ENCODE results near the gene FRMD8.

FRMD8 gene

DNA sequence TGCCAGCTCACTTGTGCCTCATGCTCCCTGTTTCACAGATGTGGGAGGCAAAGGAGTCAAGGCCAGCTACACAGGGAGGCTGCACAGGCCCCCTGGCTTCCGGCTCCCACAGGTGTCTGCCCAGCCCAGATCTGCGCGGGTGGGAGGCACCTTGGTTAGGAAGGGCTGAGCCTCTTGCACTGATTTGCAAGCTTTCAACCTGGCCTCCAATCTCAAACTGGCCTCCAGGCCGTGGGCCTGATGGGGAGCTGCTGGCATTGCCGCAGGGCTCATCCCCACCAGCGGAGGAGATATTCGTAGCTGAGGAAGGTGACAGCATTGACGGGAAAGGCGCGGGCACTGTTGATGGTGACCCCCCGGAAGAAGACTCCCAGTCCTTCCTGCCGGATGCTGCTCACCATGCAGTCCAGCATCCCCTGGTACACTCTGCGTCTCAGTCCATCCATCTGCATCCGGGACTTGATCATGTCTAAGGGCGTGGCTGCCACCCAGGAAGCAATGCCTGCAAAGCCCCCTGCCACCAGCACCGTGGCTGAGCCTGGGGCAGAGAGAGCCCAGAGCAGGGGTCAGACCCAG is 10.2 kb upstream of the FRMD8 start:
- no peak for DNase-seq

DNA sequence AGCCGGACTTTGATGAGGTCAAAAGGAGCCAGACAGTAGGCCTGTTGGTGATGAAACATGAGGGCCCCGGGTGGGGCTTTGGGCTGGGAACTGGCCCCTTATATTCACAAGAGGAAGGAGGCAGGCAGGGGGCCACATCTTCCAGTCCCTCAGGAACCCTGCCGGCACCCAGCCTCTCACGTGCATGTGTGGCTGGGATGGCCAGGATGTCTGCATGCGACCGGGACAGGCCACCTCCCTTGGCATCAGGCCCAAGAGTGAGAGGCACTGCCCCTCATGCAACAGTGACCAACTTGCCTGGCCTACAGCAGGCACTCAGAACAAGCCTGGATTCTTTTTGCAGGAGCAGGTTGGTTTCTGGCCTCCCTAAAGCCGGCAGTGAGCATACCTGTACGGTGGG is 9.4 kb upstream of the FRMD8 start:
- DNase-seq, result no peak

DNA sequence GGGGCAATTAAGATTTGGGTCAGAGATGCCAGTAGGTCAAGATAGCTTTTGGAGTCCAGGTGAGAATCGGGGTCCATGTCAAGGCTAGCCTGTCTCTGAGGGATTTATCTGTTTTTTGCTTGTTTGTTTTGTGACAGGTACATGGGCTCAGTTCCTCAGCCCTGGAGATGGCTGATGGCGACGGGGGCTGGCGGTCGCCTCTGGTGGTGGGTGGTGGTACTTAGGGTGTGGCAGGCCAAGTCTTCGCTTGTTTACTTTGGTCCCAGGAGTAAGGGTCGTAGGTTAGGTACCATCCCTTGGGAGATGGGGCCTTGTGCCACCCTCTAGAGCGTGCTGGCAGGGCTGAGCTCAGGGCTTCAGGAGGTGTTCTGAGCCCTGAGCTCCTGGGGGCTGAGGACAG is 8.7 kb upstream of the FRMD8 start:
- no peak for DNase-seq

DNA sequence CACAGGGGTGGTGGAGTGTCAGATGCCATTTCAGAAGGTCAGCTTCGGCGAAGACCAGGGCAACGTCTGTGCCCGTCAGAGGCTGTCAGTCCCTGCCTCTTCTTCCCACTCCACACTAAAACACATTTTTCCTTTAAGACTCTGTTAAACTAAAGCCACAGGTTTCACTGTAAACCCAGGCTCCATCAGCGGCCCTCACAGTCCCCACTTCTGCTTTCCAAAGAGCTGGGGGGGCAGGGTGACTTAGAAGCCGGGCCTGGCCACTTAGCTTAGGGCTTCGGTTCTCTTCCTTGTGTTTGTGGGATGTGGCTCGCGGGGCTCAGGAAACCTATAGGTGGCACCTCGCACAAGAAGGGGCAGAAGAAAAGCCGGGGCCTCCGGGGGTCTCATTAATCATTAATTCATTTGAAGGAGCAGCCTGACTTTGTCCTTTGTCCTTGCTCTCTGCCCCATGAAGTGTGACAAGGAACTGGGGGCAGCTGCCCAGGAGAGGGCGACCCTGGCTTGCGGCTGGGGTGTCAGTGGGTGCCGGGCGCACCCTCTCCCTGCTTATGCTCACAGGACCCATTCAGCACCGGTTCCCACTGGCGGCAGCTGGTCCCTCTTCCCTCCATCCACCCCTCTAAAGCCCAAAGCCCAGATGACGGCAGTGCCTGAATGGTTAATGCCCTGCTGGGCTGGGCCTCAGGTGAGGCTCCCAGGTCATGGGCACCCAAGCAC is 8.1 kb upstream of the FRMD8 start:
- no peak for DNase-seq

DNA sequence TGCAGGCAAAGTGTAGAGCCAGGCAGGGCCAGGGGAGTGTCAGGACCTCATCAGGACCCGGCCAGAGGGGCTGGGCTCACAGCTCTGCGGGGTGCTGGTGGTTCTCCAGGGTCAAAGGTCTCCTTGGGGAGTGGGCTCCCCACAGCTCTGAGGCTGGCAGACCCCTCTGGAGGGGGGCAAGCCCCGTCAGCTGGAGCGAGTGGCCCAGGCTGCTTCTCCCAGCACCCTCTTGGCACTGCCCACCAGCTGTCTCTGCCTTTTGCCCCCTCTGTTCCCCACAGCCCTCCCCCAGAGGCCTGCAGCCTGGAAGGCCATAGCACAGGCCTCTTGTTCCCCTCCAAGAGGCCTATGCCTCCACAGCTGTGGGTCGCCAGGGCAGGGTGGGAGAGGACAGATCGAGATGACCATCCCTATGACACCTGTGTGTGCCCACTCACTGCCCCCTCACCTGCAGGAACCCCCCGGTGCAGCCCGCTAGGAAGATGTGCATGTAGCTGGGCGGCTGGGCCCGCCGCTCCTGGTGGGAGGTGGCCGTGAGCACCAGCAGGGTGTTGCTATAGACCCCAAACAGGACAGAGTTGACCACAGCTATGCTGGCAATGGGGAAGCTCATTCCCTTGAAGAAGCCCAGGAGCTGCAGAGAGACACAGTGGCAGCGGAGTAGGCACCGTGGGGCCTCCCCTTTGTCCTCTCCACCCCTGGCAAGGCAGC is 7.4 kb upstream of the FRMD8 start:
- DNase-seq, result no peak

DNA sequence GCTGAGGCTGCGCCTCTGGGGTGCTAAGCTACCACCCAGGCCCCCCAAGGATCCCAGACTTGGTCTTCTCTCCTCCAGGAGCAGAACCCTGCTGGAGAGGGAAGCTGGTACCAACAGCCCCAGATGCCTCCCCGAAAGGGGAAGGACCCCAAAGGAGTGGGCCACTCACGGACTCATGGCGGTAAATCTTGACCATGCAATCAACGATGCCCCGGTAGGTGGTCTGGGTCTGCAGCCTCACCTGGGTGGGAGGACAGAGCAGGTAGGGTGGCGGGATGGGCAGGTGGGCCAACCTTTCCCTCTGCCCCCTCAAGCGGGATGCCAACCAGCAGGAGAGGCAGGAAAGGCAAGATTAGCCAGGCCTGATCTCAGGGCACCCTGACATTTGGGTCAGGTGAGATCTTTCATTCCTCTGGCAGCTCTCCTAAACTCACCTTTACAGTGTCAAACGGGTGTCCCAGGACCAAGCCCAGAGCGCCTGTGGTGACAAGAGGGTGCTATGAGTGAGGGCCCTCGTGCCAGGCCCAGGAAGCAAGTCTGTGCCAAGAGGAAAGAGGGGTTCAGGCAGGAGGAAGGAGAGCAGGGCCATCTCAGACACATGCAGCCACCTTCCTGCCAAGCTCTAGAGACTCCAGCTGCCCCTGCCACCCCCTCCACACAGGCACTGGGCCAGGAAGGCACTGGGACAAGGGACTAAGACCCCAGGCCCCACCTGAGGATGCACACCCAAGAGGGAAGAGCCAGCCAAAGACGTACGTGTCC is 6.6 kb upstream of the FRMD8 start:
- DNase-seq, result no peak

DNA sequence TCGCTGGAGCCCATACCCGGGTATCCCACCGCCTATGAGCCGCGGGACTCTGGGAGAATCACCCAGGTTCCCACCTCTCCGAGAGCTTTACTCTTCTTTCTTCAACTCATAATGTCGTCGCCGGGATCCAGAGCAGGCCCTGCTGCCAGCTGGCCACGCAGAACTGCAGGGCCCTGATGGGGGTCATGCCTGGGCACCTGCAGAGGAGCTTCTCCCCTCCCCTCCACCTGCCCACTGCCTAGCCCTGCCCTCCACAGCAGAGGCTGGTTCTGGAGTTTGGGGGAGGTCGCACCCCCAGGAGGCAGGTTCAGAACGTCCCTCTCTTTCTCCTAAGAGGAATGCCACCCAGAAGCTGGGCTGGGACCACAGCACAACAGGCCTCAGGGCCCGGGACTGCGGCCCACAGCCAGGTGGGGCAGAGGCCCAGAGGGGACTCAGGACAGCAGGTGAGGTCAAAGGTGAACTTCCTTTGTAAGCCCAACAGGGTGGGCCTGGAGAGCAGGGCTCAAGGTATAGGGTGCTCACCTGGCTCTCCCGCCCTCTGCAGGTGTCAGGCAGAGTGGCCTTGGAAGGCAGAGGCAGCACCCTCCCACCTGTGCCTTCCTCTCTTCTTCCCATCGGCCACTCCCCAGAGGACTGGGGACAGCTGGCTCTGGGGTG is 5.8 kb upstream of the FRMD8 start:
- DNase-seq, result no peak

DNA sequence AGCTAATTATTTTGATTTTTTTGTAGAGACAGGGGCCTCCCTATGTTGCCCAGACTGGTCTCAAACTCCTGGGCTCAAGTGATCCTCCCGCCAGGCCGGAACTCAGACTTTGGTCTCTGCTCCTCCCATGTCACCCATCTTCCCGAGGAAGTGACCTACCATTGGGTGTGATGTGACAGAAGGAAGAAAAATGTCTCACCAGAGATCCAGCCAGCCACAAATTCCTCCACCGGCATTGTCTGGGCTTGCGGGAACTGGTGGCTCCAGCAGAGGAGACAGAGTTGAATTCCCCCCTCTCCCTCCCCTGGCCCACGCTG is 4.8 kb upstream of the FRMD8 start:
- no peak for DNase-seq

DNA sequence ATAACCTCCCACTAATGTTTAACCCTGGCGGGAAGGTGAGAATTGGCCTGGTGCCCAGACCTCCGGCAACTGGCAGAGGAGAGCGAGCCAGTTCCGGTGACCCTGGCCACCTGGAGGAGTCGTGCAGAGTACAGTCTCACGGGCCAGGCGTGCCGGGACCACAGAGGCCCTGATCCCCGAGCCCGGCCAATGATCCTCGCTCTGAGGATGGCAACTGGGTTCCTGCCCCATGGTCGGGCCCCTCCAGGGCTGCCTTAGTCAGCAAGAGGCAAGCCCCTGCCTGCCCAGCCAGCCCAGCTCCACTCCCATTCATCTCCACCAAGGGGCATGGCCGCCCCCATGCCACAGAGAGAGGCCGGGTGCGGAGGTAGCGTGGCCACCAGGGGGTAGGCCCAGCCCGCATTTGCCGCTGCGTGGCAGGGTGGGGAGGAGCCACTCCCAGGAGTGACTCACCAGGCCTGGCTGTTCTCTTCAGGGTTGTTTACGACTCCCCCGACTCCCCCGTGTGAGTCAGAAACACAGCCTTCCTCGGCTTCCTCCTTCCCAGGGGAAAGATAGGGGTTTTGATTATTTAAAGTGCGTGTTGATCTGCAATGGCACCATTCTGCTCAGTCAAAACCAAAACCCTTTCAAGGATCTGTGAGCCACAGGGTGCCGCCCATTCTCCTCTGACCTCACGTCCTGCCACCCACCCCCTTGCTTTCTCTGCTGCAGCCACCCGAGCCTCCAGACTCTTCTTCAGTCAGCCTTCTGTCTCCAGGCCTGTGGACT is 4.2 kb upstream of the FRMD8 start, which contains the start of gene SLC25A45:
Gene SLC25A45 (minus strand): TSS at position 614 of the 771 bp plus-strand sequence. CDS start 695 bp downstream, outside the sequence.
- peak; percentile 78 for DNase-seq

DNA sequence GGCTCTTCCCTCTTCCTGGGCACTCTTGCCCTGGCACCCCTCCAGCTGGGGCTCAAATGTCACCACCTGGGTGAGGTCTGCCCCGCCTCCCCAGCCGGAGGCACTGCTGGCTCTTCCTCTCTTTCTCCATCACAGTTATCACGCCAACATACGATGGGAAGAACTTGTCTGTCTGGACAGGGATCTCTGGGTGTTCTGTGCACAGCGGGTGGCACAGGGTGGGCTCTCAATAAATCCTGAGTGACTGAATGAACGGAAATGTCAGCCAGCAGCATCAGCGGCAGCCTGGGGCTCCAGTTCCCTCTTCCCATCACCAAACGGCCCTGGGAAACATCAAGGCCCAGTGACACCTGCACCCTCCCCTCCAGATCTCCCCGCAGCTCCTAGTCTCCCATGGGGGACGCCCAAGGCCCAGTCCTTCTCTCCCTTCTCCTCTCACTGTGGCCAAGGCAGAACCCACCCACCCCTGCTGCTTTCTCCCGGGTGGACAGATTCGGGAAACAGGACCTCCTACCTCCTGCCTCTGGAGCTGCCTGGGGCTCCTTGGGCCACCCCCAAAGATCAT is 3.6 kb upstream of the FRMD8 start:
- peak; percentile 72 for DNase-seq

DNA sequence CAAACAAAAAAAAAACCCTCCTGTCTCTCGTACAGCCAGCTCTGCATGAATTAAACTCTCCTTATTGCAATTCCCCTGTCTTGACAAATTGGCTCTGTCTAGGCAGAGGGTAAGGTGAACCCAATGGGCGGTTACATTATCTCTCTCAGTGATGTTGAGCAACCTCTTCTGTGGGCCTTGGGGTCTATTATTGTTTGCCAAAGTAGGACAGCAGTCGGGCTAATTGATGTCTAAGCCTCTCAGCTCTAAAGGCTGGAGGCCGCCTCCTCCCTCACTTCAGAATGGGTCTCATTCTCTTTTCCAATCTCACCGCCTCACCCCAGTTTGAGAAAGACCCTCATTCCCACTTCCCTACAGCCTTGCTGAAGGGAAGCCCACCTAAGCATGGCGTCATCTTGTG is 2.7 kb upstream of the FRMD8 start:
- no peak for DNase-seq

DNA sequence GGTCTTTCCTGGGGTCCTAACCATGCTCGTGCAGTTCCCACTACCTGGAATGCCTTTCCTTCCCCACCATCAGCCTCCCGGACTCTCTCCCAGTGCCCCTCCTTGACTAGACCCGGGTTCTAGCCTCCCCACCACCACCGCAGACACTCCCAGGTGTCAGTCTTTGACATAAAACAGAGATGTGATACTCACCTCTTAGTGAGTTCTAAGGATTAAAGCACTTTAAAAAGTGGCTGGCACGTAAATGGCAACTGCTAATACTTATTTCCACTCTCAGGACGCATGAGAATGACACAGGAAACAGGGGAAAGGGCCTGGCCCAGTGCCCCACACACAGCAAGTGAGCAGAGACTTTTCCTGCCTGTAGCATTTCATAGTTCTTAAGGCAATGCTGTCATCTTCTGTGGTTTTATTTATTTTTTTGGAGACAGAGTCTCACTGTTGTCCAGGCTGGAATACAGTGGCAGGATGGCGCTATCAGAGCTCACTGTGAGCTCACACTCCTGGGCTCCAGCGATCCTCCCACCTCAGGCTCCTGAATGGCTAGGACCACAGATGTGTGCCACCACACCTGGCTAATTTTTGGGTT is 2.0 kb upstream of the FRMD8 start:
- DNase-seq, result no peak

DNA sequence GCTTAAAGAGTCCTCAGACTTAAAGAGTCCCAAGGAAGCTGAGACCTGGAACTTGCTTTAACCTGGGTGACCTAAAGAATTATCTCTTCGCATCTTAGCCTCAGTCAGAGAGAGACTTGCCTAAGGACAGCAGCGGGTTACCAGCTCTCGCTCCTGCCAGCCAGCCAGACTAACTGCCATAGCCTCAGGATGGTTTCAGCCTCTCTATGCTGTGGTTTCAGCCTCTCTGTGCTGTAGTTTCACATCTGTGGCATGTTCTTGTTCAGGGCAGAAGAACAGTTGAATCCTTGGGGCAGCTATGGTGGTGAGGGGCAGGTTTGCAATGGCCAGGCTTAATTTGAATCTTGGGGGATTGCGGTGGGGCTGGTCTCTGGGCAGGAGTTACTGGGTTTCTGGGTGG is 2.3 kb downstream of the FRMD8 start:
- DNase-seq, result no peak

DNA sequence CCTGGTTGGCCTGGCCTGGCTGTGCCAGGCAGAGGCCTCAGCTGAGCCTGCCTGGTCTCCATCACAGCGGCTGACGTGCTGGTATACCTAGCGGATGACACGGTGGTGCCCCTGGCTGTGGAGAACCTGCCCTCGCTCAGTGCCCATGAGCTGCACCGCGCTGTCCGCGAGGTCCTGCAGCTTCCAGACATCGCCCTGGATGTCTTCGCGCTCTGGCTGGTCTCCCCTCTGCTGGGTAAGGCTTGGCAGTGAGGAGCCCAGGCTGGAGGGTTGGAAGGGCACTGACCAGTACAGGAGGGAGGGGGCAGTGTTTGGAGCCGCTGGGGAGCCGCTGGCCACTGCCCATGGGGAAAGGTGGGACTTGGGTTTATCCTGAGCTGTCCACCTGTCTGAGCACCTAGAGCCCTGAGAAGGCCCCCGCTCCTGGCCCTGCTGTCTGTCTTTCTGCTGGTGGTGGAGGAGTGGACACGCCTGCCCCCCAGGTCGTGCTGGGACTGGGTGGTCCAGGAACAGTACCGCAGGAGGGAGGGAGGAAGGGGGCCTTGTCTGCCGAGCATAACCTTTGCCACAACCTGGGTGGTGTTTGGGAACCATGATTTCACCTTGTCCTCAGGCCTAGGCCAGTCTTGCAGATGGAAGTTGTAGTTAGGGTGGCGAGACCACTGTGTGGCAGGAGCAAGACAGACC is 3.0 kb downstream of the FRMD8 start:
- no peak for DNase-seq

DNA sequence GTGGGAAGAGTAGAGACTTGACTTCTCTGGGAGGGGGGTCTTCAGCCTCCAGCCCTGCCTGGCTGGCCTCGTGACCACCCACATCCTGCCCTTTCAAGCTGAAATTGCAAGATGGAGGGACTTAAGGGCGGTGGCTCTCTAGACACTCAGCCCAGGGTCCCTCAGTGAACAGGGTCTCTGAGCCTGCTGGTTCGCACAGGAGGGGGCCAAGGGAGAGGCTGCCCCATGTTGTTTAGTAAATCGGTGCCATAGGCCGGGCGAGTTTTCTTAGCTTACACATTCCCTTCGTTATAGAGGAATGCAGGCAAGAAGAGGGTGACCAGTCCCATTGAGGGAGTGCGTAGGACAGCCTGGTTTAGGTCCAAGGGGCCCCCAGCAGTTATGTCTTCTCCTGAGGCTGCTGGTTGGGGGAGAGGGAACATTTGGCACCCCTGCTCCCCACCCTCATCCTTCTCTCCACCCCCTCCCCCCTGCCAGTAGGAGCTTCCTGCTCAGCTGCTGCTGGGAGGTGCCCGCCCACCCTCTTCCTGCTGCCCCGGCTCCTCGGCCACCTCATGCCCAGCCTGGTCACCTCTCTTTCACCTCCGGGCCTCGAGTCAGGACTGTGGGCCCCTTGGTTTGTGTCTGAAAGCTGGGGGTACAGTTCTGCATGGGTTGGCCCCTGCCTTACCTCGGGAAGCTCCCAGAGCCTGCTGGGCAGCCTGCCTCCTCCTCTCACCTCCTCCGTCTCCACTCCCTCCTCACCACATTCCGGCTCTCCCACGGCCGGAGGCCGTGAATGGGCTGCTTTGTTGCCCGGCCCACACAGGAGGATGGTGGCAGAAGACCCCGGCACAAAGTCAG is 3.9 kb downstream of the FRMD8 start:
- no peak for DNase-seq

DNA sequence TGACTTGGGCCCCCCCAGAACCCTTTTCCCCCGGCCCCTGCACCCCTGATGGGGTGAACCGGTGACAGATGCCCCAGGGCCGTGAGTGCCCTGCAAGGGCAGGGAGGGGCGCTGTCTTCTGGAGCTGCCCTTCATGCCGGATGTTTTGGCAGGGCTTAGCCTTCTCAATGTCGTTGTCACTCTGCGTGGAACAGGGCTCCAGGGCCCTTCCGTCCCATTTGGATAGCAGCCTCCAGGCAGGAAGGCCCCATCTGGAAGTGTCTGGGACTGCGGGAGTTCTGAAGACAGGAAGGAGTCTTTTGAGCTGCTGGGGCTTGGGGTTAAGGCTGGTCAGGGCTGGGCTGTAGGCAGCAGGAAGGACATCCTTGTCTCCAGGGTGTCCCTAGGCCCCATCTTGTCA is 4.6 kb downstream of the FRMD8 start:
- no peak for DNase-seq

DNA sequence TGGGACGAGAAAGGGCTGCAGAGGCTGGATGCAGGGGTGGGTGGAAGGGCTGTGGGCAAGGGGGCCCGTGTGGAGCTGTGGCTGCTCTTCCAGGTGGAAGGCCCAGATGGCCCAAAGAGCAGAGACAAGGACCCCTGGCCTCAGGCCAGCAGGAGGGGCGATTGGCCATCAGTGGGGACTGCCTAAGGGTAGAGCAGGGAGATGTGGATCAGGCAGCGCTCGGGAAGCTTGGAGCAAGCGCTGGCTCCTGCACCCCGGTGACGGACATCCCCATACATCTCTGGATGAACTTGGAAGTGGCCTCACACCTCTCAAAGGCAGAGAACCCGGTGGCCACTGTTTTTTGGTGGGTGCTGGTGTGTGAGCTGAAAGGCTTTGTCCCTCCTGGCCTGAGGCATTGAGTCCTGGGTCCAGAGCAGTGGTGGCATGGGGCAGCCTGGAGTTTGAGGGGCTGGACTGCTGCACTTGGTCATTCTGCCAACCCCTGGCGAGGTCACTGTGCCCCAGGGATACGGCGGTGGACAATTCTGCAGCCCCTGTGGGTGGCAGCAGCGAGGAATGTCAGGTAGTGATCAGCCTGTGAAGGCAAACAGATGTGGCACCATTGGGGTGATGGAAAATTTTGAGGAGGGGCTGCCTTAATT is 5.9 kb downstream of the FRMD8 start:
- DNase-seq, result no peak

DNA sequence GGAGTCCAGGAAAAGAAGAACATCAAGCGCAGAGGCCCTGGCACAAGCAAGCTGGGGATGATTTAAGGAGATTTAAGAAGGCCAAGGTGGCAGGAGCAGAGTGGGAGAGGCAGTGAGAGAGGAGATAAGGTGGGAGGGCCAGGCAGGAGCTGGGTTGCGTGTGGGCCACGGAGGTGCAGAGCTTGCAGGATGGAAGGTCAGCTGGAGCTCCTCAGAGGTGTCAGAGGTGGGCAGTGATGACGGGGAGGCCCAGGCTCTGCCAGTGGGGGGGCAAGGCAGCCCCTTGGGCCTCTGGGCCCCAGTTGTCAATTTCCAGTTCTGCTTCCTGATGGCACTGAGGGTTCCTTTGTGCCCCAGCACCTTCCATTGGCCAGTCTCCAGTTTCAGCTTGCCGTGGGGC is 6.5 kb downstream of the FRMD8 start:
- no peak for DNase-seq

DNA sequence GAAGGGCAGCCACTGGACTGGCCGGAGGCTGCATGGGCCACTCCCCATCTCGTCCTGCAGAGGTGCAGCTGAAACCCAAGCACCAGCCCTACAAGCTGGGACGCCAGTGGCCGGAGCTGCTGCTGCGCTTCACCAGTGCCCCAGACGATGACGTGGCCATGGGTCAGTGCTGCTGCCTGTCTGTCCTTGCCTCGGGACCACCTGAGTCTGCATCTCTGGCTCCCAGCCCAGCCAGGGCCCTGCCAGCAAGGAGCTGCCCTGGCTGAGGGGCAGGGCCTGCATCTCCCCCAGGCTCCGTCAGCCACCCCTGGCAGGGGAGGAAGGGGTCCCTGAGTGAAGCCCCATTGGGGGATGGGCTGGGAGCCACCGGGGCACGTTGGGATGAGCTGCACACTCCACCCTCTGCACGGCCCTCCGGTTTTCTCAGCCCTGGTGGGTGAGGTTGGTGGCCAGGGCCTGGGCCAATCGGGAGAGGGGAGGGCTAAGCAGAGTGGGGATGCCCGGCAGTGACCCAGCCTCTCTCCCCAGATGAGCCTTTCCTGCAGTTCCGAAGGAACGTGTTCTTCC is 7.2 kb downstream of the FRMD8 start:
- DNase-seq, result no peak

All from NCI-H774 (cell line).